ENCODE results near the gene ADH1B. TPM values are rescaled to one million over a fixed set of nuclear protein-coding genes. Genes with fewer than 3 reads are reported as not detected.
A peak's percentile ranks its signal among the peaks of the same experiment; 100 is the strongest.

The ADH1B gene
- total RNA-seq, 1 donor from 2014 or later = not detected

DNA sequence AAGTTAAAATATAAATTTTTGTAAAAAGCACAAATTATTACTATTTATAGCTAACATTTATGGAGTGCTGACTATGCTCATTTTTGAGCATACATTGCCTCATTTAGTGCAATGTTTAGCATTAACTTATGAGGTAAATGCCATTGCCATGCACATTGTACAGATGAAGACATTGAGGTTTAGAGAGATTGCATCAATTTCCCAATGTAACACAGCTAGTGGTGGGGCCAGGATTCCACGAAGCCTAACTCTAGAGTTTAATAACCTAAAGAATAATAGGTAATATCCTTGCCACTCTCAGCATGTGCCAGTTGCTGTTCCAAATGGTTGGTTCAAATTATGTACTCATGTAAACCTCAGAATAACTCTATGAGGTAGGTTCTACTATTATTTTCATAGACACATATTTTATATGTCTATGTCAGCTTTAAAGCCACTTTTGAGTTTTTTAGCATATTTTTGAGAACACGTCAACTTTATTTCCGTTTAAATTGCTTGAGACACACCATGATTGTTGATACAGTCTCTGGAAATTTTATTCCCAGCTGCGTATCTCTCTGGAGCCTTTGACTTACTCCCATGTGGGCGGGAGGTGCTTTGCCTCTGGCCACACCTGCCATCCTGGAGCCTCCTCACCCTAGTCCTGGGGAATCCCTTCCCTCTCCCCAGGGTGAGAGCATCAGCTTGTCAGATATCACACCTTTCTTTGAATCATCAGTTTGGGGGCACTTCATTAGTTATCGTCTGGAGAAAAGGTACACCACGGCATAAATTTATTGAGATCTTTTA, 19.6 kb downstream of the ADH1B start:
- H3K27me3 ChIP-seq (ENCODE audit: insufficient read depth, low read length) = no peaks in the 10 kb centered on the region
- H2AFZ ChIP-seq (ENCODE audit: low read depth, low read length) = no peak overlapping the region
- no peak overlapping the region for H3K27ac ChIP-seq (ENCODE audit: low read depth, low read length)
- no peak overlapping the region for H3K4me3 ChIP-seq (ENCODE audit: insufficient read depth, low read depth, low read length)
- Mint-ChIP-seq H3K27me3 (ENCODE audit: low read depth, unreplicated experiment) (no peaks in the 10 kb centered on the region), H3K9me3 (ENCODE audit: unreplicated experiment) (no peaks in the 10 kb centered on the region), H3K27ac (ENCODE audit: unreplicated experiment) (no peak overlapping the region), H3K4me1 (ENCODE audit: low read depth, unreplicated experiment) (no peaks in the 10 kb centered on the region), H3K36me3 (ENCODE audit: low read depth, unreplicated experiment) (no peaks in the 10 kb centered on the region), H3K4me3 (ENCODE audit: unreplicated experiment) (no peak overlapping the region)
- H3K4me1 ChIP-seq (ENCODE audit: insufficient read depth, low read length) = no peaks in the 10 kb centered on the region
- H3K4me2 ChIP-seq (ENCODE audit: low read length) = no peak overlapping the region
- H4K20me1 ChIP-seq (ENCODE audit: insufficient read depth, low read length) = no peaks in the 10 kb centered on the region
- no peaks in the 10 kb centered on the region for H3K79me2 ChIP-seq (ENCODE audit: insufficient read depth, low read length)
- DNase-seq (ENCODE audit: low read depth) (no peak), FAIRE-seq (no peak)
- H3K9me3 ChIP-seq (ENCODE audit: insufficient read depth, low read depth, low read length) = no peaks in the 10 kb centered on the region
- TF ChIP-seq, protein P1, sequence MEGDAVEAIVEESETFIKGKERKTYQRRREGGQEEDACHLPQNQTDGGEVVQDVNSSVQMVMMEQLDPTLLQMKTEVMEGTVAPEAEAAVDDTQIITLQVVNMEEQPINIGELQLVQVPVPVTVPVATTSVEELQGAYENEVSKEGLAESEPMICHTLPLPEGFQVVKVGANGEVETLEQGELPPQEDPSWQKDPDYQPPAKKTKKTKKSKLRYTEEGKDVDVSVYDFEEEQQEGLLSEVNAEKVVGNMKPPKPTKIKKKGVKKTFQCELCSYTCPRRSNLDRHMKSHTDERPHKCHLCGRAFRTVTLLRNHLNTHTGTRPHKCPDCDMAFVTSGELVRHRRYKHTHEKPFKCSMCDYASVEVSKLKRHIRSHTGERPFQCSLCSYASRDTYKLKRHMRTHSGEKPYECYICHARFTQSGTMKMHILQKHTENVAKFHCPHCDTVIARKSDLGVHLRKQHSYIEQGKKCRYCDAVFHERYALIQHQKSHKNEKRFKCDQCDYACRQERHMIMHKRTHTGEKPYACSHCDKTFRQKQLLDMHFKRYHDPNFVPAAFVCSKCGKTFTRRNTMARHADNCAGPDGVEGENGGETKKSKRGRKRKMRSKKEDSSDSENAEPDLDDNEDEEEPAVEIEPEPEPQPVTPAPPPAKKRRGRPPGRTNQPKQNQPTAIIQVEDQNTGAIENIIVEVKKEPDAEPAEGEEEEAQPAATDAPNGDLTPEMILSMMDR (IDR thresholded peaks at IDR 0.05; ENCODE audit: insufficient read depth, low read depth, low read length) = no peak
- no peak for TF ChIP-seq EZH2 (IDR thresholded peaks at IDR 0.05; ENCODE audit: insufficient read depth, low read length)
- no peak overlapping the region for H3K9ac ChIP-seq (ENCODE audit: low read length)
- no peaks in the 10 kb centered on the region for H3K36me3 ChIP-seq (ENCODE audit: insufficient read depth, low read length)

DNA sequence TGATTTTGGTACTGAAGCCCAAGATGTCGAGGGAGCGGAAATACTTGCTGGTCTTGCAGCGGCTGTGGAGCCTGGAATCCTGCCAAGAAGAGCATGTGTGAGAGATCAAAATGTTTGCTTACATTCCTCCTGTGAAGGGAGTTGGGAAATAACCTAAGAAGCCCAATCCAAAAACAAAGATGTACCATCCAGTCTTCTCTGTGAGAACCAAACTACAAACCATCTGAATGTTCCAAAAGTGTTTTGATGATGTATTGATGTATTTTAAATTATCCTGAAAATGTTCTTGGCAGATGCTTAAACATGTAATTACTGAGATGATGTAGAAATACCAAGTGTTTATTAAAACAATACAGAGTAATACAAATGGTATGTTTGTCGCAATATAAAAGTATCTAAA, 20.3 kb downstream of the ADH1B start:
- Histone ChIP-seq H3K79me2 (ENCODE audit: insufficient read depth, low read length) (no peaks in the 10 kb centered on the region), H3K4me2 (ENCODE audit: low read length) (no peak overlapping the region), H3K4me1 (ENCODE audit: insufficient read depth, low read length) (no peaks in the 10 kb centered on the region), H3K27me3 (ENCODE audit: insufficient read depth, low read length) (no peaks in the 10 kb centered on the region), H3K4me3 (ENCODE audit: insufficient read depth, low read depth, low read length) (no peak overlapping the region), H2AFZ (ENCODE audit: low read depth, low read length) (no peak overlapping the region), H3K36me3 (ENCODE audit: insufficient read depth, low read length) (no peaks in the 10 kb centered on the region), H3K27ac (ENCODE audit: low read depth, low read length) (no peak overlapping the region), H3K9ac (ENCODE audit: low read length) (no peak overlapping the region), H4K20me1 (ENCODE audit: insufficient read depth, low read length) (no peaks in the 10 kb centered on the region), H3K9me3 (ENCODE audit: insufficient read depth, low read depth, low read length) (no peaks in the 10 kb centered on the region)
- Mint-ChIP-seq H3K4me3 (ENCODE audit: unreplicated experiment) (no peak overlapping the region), H3K27me3 (ENCODE audit: low read depth, unreplicated experiment) (no peaks in the 10 kb centered on the region), H3K36me3 (ENCODE audit: low read depth, unreplicated experiment) (no peaks in the 10 kb centered on the region), H3K4me1 (ENCODE audit: low read depth, unreplicated experiment) (no peaks in the 10 kb centered on the region), H3K27ac (ENCODE audit: unreplicated experiment) (no peak overlapping the region), H3K9me3 (ENCODE audit: unreplicated experiment) (no peaks in the 10 kb centered on the region)
- FAIRE-seq (peak; percentile 72), DNase-seq (ENCODE audit: low read depth) (peak; percentile 76)
- TF ChIP-seq, protein P1 (IDR thresholded peaks at IDR 0.05; ENCODE audit: insufficient read depth, low read depth, low read length) = no peak
- no peak for TF ChIP-seq EZH2 (IDR thresholded peaks at IDR 0.05; ENCODE audit: insufficient read depth, low read length)

- no peaks in the 10 kb centered on the region for H3K9me3 ChIP-seq (ENCODE audit: insufficient read depth, low read depth, low read length)
- no peaks in the 10 kb centered on the region for H3K4me1 ChIP-seq (ENCODE audit: insufficient read depth, low read length)
- TF ChIP-seq EZH2 (IDR thresholded peaks at IDR 0.05; ENCODE audit: insufficient read depth, low read length) = no peak
- TF ChIP-seq, protein P1 (IDR thresholded peaks at IDR 0.05; ENCODE audit: insufficient read depth, low read depth, low read length) = no peak
- no peaks in the 10 kb centered on the region for H3K27me3 ChIP-seq (ENCODE audit: insufficient read depth, low read length)
- no peak for FAIRE-seq
- no peak overlapping the region for H3K27ac ChIP-seq (ENCODE audit: low read depth, low read length)
- no peaks in the 10 kb centered on the region for H4K20me1 ChIP-seq (ENCODE audit: insufficient read depth, low read length)
- no peak overlapping the region for H3K4me3 ChIP-seq (ENCODE audit: insufficient read depth, low read depth, low read length)
- no peaks in the 10 kb centered on the region for H3K4me1 Mint-ChIP-seq (ENCODE audit: low read depth, unreplicated experiment)
- no peaks in the 10 kb centered on the region for H3K27me3 Mint-ChIP-seq (ENCODE audit: low read depth, unreplicated experiment)
- no peak overlapping the region for H3K9ac ChIP-seq (ENCODE audit: low read length)
- no peaks in the 10 kb centered on the region for H3K36me3 ChIP-seq (ENCODE audit: insufficient read depth, low read length)
- H2AFZ ChIP-seq (ENCODE audit: low read depth, low read length) = no peak overlapping the region
- H3K4me3 Mint-ChIP-seq (ENCODE audit: unreplicated experiment) = no peak overlapping the region
- H3K36me3 Mint-ChIP-seq (ENCODE audit: low read depth, unreplicated experiment) = no peaks in the 10 kb centered on the region
- H3K4me2 ChIP-seq (ENCODE audit: low read length) = no peak overlapping the region
- no peaks in the 10 kb centered on the region for H3K79me2 ChIP-seq (ENCODE audit: insufficient read depth, low read length)
- DNase-seq (ENCODE audit: low read depth) = no peak
- no peak overlapping the region for H3K27ac Mint-ChIP-seq (ENCODE audit: unreplicated experiment)
- peaks cover 10% of the 10 kb centered on the region for H3K9me3 Mint-ChIP-seq (ENCODE audit: unreplicated experiment)
These were observed 27.8 kb downstream of the ADH1B start for GRCh38 chr4:99293357-99293756.

All from astrocyte (in vitro differentiated cells and primary cell).